GM18519 (cell line): ENCODE data around the gene ATF5.

Experiments
- ATAC-seq: cut with Tn5 transposase; IDR thresholded peaks from one replicate; pipeline ENCODE4 v1.9.1; 2021; ENCODE audit warnings: mild to moderate bottlenecking, moderate library complexity; ENCODE audit not compliant: unreplicated experiment, low FRiP score

ATF5 gene

DNA sequence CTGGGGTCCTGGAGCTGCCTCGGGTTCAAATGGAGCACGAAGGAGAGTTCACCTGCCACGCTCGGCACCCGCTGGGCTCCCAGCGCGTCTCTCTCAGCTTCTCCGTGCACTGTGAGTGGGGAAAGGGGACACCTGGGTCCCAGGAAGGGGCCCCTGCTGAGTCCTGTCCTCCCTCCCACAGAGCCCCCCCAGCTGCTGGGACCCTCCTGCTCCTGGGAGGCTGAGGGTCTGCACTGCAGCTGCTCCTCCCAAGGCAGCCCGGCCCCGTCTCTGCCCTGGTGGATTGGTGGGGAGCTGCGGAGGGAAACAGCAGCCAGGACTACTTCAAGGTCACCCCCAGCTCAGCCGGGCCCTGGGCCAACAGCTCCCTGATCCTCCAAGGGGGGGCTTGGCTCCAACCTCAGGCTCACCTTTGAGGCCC is 43.0 kb downstream of the ATF5 start:
- no peak for ATAC-seq

DNA sequence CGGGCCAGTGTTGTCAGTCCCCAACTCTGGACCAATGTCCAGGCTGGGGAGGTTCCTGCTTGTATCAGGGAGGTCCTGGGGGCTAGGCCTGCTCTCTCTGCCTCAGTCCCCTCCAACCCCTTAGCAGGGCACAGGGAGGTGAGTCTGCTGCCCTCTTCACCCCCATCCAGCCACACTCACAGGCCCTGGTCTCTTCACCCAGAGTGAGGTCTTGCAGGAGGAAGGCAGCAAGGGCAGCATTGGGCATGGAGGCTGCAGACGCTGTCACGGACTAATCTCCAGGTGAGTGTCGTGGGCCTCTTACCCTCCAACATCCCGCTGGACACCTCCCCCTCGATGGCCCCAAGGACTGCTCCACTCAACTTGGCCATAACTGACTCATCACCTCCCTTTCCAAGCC is 43.8 kb downstream of the ATF5 start:
- no peak for ATAC-seq

DNA sequence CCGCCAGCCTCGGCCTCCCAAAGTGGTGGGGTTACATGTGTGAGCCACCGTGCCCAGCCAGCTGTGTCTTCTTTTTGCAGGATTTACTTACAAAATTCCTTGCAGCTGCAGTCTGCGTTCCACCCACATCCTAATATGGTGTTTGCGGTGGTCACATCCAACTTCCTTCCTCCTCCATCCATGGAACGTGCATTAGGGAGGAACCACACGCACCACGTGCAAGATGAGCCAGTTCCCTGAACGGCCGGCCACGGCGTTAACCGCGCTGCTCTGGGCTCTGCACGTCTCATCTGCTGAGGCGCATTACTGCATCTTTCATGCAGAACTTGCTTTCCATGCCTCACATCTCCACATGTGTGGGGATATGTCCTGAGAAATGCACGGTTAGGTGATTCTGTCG is 45.0 kb downstream of the ATF5 start:
- ATAC-seq, result no peak

DNA sequence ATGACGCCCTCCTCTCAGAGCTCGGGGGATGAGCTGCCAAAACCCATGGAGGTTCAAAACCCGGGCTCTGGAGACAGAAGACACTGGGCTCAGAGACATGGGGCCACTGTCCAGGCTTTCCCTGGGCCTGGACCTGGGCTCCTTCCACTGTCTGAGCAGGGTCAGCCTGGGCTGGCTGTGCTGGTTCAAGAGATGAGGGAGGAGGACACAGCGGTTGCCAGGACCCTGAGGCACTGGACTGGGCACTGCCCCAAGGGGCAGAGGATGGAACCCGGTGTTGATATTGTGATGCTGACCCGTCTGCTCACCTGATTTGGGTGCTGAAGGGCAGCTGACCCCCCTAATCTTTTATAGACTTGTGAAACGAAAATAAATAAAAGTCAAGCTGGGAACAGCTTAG is 46.0 kb downstream of the ATF5 start:
- no peak for ATAC-seq

DNA sequence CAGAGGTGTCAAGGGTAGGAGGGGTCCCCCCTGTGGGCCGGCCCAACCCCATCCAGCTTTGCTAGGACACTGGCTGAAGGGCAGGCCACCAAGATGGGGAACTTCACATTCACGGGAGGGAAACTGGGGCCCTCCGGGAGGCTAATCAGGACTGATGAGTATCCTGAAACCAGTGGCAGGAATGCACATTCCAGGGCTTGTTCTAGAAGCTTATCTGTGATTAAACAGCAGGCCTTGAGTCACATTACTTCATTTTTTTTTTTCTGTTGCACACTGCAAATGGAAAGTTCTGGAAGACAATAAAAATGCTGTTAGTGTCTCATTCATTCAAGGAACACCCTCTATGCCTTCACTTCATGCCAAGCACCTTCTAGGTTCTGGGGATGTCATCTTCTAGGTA is 47.5 kb downstream of the ATF5 start:
- no peak for ATAC-seq

DNA sequence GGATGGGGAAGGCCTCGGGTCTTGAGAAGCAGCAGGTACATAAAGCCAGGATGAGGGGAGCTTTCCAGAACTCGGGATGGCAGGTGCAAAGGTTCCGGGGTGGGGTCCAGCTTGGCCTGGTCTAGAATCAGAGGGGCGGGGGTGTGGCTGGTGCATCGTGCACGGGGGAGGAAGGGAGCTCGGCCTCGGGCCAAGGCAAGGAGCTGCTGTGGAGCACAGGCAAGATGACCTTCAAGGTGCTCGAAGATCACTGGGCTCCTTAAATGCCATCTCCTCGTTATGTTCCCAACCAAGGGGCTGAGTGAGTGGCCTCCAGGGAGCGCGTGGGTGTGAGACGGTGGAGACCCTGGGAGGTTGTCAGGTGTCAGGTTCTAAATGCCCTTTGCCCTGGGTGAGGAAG is 48.1 kb downstream of the ATF5 start:
- ATAC-seq, result no peak

DNA sequence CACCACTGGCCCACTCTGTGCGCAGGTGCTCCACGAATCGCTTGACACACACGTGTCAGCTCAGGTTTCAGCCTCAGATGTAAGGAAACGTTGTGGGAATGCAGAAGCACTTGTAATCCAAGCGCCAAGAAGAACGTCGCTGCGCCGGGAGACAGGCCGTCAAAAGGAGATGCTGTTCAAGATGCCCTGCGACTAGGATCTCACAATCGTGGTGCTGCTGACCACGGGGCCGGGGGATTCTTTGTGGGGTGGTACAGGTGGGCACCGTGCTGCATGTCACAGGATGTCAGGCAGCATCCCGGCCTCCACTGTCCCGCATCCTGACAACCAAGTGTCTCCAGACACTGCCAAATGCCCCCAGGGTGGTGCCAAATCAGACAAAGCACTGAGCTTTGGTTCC is 48.9 kb downstream of the ATF5 start:
- no peak for ATAC-seq

DNA sequence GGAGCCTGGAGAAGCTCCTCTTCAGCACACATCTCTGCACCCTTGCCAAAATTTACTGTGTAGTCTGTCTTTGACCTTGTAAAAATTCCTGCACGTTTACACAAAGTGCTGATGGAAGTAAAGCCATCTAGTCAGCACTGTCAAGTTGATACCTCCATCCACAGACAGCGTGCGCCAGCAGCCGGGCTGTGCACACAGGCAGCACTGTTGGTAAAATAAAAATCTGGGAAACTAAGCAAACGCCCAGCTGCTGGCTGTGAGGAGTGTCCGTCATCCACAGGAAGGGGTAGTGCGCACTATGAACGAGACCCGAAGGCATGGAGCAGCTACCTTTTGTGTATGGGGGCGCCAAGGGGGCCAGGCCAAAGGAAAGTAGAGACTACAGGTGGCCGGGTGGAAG is 49.3 kb downstream of the ATF5 start:
- ATAC-seq, result no peak

DNA sequence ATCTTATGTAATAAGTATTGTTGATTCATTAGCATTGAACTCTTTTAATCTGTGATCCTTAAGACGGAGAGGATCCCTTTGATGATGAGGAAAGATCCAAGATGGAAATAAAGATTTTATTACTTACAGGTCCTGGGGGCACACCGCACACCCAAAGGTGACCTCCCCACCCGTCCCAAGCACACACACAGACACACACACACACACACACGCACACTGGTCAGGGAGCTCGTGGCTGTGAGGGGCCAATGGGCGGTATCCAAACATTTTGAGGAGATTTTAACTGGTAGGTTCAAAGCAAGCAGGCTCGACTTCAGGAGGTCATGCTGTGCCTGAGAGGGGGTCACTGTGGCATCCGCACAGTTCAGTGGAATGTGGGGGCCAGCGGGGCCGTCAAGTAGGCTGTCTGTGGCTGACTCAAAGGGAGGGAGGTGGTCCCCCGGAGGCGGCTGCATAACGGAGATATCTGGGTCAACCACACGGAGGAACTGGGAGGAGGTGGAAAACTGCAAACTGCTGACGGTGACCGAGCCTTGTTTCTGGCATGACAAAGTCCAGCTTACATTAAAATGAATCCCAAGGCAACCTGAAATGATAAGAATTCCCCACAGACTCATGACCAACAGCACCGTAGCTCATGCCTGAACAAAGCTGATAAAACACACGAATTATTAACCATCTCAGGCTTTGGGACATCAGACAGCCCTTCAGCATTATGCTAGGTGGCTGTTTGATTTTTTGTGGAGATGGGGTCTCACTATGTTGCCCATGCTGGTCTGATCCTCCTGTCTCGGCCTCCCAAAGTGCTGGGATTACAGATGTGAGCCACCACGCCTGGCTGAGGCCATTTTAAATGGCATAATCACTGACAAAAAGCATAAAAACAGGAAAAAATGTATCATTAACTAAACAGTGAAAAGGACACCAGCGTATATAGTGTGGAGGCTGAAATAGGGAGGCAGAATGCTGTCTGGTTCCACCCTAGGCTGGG is 52.9 kb downstream of the ATF5 start:
- ATAC-seq, result no peak
